ENCODE data around the gene FBXL14. TPM values are rescaled to one million over a fixed set of nuclear protein-coding genes. Genes with fewer than 3 reads are reported as not detected.

FBXL14 gene
- polyA plus RNA-seq, 1 of the 3 experiments (the other 2 are of a cell fraction) = 11.3 TPM

DNA sequence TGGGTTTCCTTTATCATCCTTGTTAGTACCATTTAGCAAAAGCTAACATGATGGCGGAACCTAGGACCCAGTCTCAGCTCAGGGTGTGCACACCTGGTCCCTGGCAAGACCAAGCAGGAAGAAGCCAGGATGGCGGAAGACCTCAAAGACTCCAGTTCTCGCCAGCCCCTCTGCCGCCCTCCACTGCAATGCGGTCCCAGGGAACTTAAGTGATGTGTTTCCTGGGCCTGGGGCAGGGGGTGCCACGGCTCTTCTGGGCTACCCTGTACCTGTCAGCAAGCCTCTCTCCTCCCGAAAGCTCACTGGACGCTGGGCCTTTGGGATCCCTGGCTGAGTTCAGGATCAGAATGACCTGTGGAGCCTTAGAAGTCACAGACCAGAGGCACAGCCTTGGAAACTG lies 71.3 kb downstream of the FBXL14 start:
- no peaks in the 10 kb centered on the region for H3K9me2 ChIP-seq
- no peaks in the 10 kb centered on the region for H3K9me3 ChIP-seq
- peaks cover 5 to 17% of the 10 kb centered on the region in 2 experiments; a peak in 3 of 4 replicates for H3K4me1 ChIP-seq (ENCODE audit: control insufficient read depth in 1 of 2, insufficient read depth in 2 of 2, low read depth in 1 of 2, low read length in 1 of 2)
- H3K4me3 ChIP-seq (ENCODE audit: low read depth in 2 of 2, low read length in 1 of 2) = no peak overlapping the region
- no peak overlapping the region for H2AFZ ChIP-seq (ENCODE audit: low read depth)
- no peak overlapping the region for H3K9ac ChIP-seq
- H3K27ac ChIP-seq (ENCODE audit: low read depth in 2 of 2, low read length in 1 of 2) = no peak overlapping the region
- CTCF ChIA-PET = no interaction called here
- peaks cover 9% of the 10 kb centered on the region for H3F3A ChIP-seq (replicated peaks; ENCODE audit: insufficient read depth)
- no peak overlapping the region for H3K4me2 ChIP-seq
- H3K36me3 ChIP-seq (replicated peaks in 1 of 2; ENCODE audit: control insufficient read depth in 1 of 2, insufficient read depth in 2 of 2, low read length in 1 of 2) = no peaks in the 10 kb centered on the region
- DNase-seq = no peak
- no peaks in the 10 kb centered on the region for H4K20me1 ChIP-seq (ENCODE audit: insufficient read depth)
- 97% methylated on average over 8 of the region's 8 CpGs for WGBS (ENCODE audit: low lambda C conversion rate)
- TF ChIP-seq FOXM1 (IDR thresholded peaks at IDR 0.05; ENCODE audit: low read depth) (no peak), TAF1 (IDR thresholded peaks at IDR 0.05; ENCODE audit: borderline replicate concordance, low read depth, low read length) (no peak), FOXJ3 (CRISPR knock-in tag; IDR thresholded peaks at IDR 0.05) (no peak), POLR2AphosphoS5 (IDR thresholded peaks at IDR 0.05; ENCODE audit: low read depth, low read length) (no peak), SIN3A (IDR thresholded peaks at IDR 0.05; ENCODE audit: borderline replicate concordance, low read depth, low read length) (no peak), CHD2 (IDR thresholded peaks at IDR 0.05; ENCODE audit: low read length, partially characterized antibody) (no peak), GABPA (IDR thresholded peaks at IDR 0.05; ENCODE audit: low read depth) (no peak)
- TF ChIP-seq, protein P1, sequence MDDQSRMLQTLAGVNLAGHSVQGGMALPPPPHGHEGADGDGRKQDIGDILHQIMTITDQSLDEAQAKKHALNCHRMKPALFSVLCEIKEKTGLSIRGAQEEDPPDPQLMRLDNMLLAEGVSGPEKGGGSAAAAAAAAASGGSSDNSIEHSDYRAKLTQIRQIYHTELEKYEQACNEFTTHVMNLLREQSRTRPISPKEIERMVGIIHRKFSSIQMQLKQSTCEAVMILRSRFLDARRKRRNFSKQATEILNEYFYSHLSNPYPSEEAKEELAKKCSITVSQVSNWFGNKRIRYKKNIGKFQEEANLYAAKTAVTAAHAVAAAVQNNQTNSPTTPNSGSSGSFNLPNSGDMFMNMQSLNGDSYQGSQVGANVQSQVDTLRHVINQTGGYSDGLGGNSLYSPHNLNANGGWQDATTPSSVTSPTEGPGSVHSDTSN (IDR thresholded peaks at IDR 0.05) = no peak
- TF ChIP-seq, protein P2, sequence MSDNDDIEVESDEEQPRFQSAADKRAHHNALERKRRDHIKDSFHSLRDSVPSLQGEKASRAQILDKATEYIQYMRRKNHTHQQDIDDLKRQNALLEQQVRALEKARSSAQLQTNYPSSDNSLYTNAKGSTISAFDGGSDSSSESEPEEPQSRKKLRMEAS (IDR thresholded peaks at IDR 0.05; ENCODE audit: low read depth) = no peak
- TF ChIP-seq, protein P3, sequence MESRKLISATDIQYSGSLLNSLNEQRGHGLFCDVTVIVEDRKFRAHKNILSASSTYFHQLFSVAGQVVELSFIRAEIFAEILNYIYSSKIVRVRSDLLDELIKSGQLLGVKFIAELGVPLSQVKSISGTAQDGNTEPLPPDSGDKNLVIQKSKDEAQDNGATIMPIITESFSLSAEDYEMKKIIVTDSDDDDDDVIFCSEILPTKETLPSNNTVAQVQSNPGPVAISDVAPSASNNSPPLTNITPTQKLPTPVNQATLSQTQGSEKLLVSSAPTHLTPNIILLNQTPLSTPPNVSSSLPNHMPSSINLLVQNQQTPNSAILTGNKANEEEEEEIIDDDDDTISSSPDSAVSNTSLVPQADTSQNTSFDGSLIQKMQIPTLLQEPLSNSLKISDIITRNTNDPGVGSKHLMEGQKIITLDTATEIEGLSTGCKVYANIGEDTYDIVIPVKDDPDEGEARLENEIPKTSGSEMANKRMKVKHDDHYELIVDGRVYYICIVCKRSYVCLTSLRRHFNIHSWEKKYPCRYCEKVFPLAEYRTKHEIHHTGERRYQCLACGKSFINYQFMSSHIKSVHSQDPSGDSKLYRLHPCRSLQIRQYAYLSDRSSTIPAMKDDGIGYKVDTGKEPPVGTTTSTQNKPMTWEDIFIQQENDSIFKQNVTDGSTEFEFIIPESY (IDR thresholded peaks at IDR 0.05; ENCODE audit: borderline replicate concordance, low read depth) = no peak
- POLR2A ChIA-PET = no interaction called here
- no peaks in the 10 kb centered on the region for H3K27me3 ChIP-seq (ENCODE audit: insufficient read depth)
- H3K79me2 ChIP-seq (ENCODE audit: insufficient read depth) = no peaks in the 10 kb centered on the region

DNA sequence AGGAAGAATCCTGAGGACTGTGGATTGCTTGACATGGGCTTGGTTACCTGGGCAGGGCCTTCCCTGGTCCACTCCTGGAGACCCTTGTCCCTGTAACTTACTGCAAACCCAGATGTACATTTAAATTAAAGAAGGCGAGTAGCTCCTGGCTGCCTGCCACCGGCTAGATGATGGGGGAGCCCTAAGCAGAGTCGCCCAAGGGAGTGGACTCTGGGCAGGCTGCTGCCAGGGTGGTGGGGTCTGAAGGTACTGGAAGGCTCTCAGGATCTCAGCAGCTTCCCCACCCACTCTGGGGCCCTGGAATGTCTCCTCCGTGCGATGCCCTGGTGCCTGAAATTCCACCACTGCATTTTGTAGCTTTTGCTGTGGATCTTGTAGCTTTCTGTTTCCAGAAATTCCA lies 74.7 kb downstream of the FBXL14 start:
- CTCF ChIA-PET = no interaction called here
- H3K4me3 ChIP-seq (ENCODE audit: low read depth in 2 of 2, low read length in 1 of 2) = no peak overlapping the region
- no peaks in the 10 kb centered on the region for H3K9me2 ChIP-seq
- WGBS (ENCODE audit: low lambda C conversion rate) = 39% methylated on average over 2 of the region's 5 CpGs
- no peak overlapping the region for H3K9ac ChIP-seq
- peaks cover 5 to 17% of the 10 kb centered on the region in 2 experiments; a peak in 3 of 4 replicates for H3K4me1 ChIP-seq (ENCODE audit: control insufficient read depth in 1 of 2, insufficient read depth in 2 of 2, low read depth in 1 of 2, low read length in 1 of 2)
- DNase-seq = no peak
- H3K4me2 ChIP-seq = peak overlapping the region; percentile 61
- TF ChIP-seq TEAD4 (IDR thresholded peaks at IDR 0.05; ENCODE audit: borderline replicate concordance, insufficient read depth) (no peak), EZH2phosphoT487 (IDR thresholded peaks at IDR 0.05; ENCODE audit: borderline replicate concordance, low read depth) (no peak), TCF12 (IDR thresholded peaks at IDR 0.05) (no peak), EP300 (IDR thresholded peaks at IDR 0.05; ENCODE audit: borderline replicate concordance in 1 of 2, low read depth in 1 of 2, low read length in 1 of 2) (no peak), RXRA (IDR thresholded peaks at IDR 0.05; ENCODE audit: borderline replicate concordance, low read depth) (no peak), FOSL2 (IDR thresholded peaks at IDR 0.05; ENCODE audit: borderline replicate concordance, low read depth) (no peak), RFX5 (IDR thresholded peaks at IDR 0.05; ENCODE audit: low read length) (no peak), ELF1 (IDR thresholded peaks at IDR 0.05) (no peak)
- TF ChIP-seq, protein P4, sequence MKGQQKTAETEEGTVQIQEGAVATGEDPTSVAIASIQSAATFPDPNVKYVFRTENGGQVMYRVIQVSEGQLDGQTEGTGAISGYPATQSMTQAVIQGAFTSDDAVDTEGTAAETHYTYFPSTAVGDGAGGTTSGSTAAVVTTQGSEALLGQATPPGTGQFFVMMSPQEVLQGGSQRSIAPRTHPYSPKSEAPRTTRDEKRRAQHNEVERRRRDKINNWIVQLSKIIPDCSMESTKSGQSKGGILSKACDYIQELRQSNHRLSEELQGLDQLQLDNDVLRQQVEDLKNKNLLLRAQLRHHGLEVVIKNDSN (IDR thresholded peaks at IDR 0.05; ENCODE audit: borderline replicate concordance, low read depth) = no peak
- TF ChIP-seq, protein P3 (IDR thresholded peaks at IDR 0.05; ENCODE audit: borderline replicate concordance, low read depth) = no peak
- peaks cover 0 to 4% of the 10 kb centered on the region in 2 experiments for H3K36me3 ChIP-seq (replicated peaks in 1 of 2; ENCODE audit: control insufficient read depth in 1 of 2, insufficient read depth in 2 of 2, low read length in 1 of 2)
- no peaks in the 10 kb centered on the region for H3K27me3 ChIP-seq (ENCODE audit: insufficient read depth)
- POLR2A ChIA-PET = no interaction called here
- peak overlapping the region in 1 of 2 experiments; percentile 55; a peak in 2 of 4 replicates for H3K27ac ChIP-seq (ENCODE audit: low read depth in 2 of 2, low read length in 1 of 2)
- no peaks in the 10 kb centered on the region for H3K9me3 ChIP-seq
- H4K20me1 ChIP-seq (ENCODE audit: insufficient read depth) = no peaks in the 10 kb centered on the region
- H2AFZ ChIP-seq (ENCODE audit: low read depth) = no peak overlapping the region
- no peaks in the 10 kb centered on the region for H3K79me2 ChIP-seq (ENCODE audit: insufficient read depth)
- peaks cover 13% of the 10 kb centered on the region for H3F3A ChIP-seq (replicated peaks; ENCODE audit: insufficient read depth)
